Right hindlimb (tissue), 1 donor: ENCODE data around the gene MYADM.

ENCODE experiments used
- DNase-seq: peaks from one replicate; pipeline ENCODE4 v3.0.0-alpha.2; 2018

MYADM gene

DNA sequence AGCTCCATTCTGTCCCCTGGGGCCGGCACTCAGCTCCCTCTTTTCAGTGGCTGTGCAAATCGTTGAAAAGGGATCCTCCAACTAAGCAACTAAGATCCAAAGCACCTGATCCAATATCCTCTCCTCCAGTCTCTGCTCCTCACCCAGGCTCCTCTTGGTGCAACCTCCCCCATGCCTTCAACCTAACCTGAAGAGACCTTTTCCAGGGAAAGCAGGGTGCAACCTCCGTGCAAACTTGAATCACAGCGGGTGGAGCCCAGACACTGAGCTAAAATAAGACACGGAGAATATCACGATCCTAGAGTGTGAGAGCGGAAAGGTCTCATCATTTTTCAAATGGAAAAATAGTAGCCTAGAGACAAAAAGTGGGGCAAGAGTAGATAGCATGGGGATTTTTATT lies 49.7 kb downstream of the MYADM start:
- no peak for DNase-seq
